IMR-90 (cell line): Measurements from ENCODE around the gene PRPSAP1.

Experiments
- CEBPB ChIP-seq: IDR thresholded peaks from 2 replicates; pipeline ENCODE4 v1.6.1; 2012; ENCODE audit warnings: low read depth, low read length, improper control_type of control experiment
- ELK1 ChIP-seq: fragments of 150-350 bp; IDR thresholded peaks from 2 replicates; pipeline ENCODE4 v1.6.1; 2016; ENCODE audit warnings: low read depth, mild to moderate bottlenecking, low read length, moderate library complexity, borderline replicate concordance
- MAFK ChIP-seq: IDR thresholded peaks from 2 replicates; pipeline ENCODE4 v1.6.1; 2012; ENCODE audit warnings: low read depth, low read length, improper control_type of control experiment
- MXI1 ChIP-seq: IDR thresholded peaks from 2 replicates; pipeline ENCODE4 v1.6.1; 2012; ENCODE audit warnings: low read depth, mild to moderate bottlenecking, low read length, moderate library complexity, borderline replicate concordance
- NFE2L2 ChIP-seq: fragments of 150-350 bp; IDR thresholded peaks from 2 replicates; pipeline ENCODE4 v1.6.1; 2016; ENCODE audit warnings: low read depth, mild to moderate bottlenecking, low read length
- POLR2A ChIP-seq: IDR thresholded peaks from 2 replicates; pipeline ENCODE4 v1.6.1; 2012; ENCODE audit warnings: mild to moderate bottlenecking, low read depth, low read length
- RAD21 ChIP-seq: IDR thresholded peaks from 2 replicates; pipeline ENCODE4 v1.6.1; 2012; ENCODE audit warnings: low read length, improper control_type of control experiment
- RFX5 ChIP-seq: IDR thresholded peaks from 2 replicates; pipeline ENCODE4 v1.8.0; 2012; ENCODE audit warnings: low read depth, mild to moderate bottlenecking, low read length, moderate library complexity
- SMC3 ChIP-seq: fragments of 150-350 bp; IDR thresholded peaks from 2 replicates; pipeline ENCODE4 v1.6.1; 2016; ENCODE audit warnings: low read depth, mild to moderate bottlenecking, antibody characterized with exemption, low read length, moderate library complexity
- TF ChIP-seq, protein P1 (sequence below): conservative IDR thresholded peaks from 2 replicates; pipeline ENCODE4 v1.5.1; 2012; ENCODE audit warnings: mild to moderate bottlenecking, low read depth, low read length, improper control_type of control experiment

DNA sequence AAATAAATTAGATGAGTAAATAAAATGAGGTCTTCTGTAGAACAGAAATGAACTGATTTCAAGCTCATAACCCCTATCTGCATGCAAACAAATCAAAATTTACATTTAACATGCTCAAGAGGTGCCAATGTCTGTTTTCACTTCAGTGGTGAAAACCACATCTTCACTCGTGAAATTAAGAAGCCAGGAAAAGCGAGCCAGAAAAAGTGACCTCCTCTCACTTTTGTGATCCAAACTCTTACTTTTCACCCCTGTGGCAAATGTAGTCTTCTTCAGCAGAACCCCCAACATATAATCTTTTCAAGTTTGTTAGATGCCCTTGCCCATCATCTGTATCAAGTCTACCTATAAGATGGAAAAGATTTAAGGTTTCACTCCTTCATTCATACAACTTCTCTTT, 36.2 kb downstream of the PRPSAP1 start:
- TF ChIP-seq POLR2A, result no peak
- TF ChIP-seq RAD21, result no peak
- TF ChIP-seq, protein P1, sequence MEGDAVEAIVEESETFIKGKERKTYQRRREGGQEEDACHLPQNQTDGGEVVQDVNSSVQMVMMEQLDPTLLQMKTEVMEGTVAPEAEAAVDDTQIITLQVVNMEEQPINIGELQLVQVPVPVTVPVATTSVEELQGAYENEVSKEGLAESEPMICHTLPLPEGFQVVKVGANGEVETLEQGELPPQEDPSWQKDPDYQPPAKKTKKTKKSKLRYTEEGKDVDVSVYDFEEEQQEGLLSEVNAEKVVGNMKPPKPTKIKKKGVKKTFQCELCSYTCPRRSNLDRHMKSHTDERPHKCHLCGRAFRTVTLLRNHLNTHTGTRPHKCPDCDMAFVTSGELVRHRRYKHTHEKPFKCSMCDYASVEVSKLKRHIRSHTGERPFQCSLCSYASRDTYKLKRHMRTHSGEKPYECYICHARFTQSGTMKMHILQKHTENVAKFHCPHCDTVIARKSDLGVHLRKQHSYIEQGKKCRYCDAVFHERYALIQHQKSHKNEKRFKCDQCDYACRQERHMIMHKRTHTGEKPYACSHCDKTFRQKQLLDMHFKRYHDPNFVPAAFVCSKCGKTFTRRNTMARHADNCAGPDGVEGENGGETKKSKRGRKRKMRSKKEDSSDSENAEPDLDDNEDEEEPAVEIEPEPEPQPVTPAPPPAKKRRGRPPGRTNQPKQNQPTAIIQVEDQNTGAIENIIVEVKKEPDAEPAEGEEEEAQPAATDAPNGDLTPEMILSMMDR, result no peak
- no peak for TF ChIP-seq RFX5
- no peak for TF ChIP-seq SMC3
- no peak for TF ChIP-seq MAFK
- no peak for TF ChIP-seq NFE2L2
- TF ChIP-seq CEBPB, result no peak
- no peak for TF ChIP-seq ELK1
- TF ChIP-seq MXI1, result no peak
